Breast epithelium (tissue), 4 donors: ENCODE data around the gene SIM2. TPM values are rescaled to one million over a fixed set of nuclear protein-coding genes. Genes with fewer than 3 reads are reported as not detected.

ENCODE experiments used
- DNase-seq, 2 donors: peaks; one replicate each; pipeline ENCODE4 v3.0.0-alpha.2; 2019; ENCODE audit warnings: low spot score in 2 of 2
- H3K27ac ChIP-seq, 2 donors: fragments of 200-600 bp; sonication (generic) in 1 of 2; one replicate each; pipeline ENCODE4 v1.5.1; 2016 to 2019; ENCODE audit warnings: mild to moderate bottlenecking in 1 of 2
- H3K27me3 ChIP-seq, 2 donors: fragments of 200-600 bp; sonication (generic) in 1 of 2; one replicate each; pipeline versions ENCODE4 v1.5.1 to v1.6.0; 2017 to 2019; ENCODE audit warnings: control low read depth in 1 of 2, mild to moderate bottlenecking in 1 of 2
- H3K36me3 ChIP-seq: fragments of 200-600 bp; one replicate; pipeline ENCODE4 v1.5.1; 2019
- H3K4me1 ChIP-seq, 2 donors: fragments of 200-600 bp; sonication (generic); one replicate each; pipeline ENCODE4 v1.5.1; 2016 to 2019; ENCODE audit warnings: control low read depth in 1 of 2
- H3K4me3 ChIP-seq, 3 donors: fragments of 200-600 bp; sonication (generic); 1 replicate in 2 of 3; 2 replicates in 1 of 3; pipeline ENCODE4 v1.5.1; 2016 to 2019; ENCODE audit warnings: mild to moderate bottlenecking in 3 of 3, moderate library complexity in 2 of 3
- H3K9me3 ChIP-seq, 2 donors: fragments of 200-600 bp; sonication (generic) in 1 of 2; one replicate each; pipeline ENCODE4 v1.5.1; 2016 to 2019; ENCODE audit warnings: control low read depth in 1 of 2
- POLR2A ChIP-seq: fragments of 450-650 bp; IDR thresholded peaks from one replicate; pipeline ENCODE4 v1.6.1; 2016; ENCODE audit warnings: antibody characterized with exemption, mild to moderate bottlenecking, moderate library complexity
- POLR2AphosphoS5 ChIP-seq, 3 donors: sonication (generic); formaldehyde crosslinking; IDR thresholded peaks; one replicate each; pipeline ENCODE4 v1.6.1; 2017; ENCODE audit warnings: antibody characterized with exemption in 3 of 3
- intact Hi-C: fragments of 100-400 bp; cut with DNase I; formaldehyde crosslinking; loops from one replicate; pipeline ENCODE4 v1.15.1; 2023; ENCODE audit warnings: low total_unique reads
- total RNA-seq, 3 donors: library from RNA; depleted of rRNA; stranded (reverse); fragments of >200 nt; gene quantifications; one replicate each; pipeline ENCODE4 v1.1.0, GENCODE V29; 2016
- TF ChIP-seq, protein P1 (sequence below), 3 donors: fragments of 450-650 bp; IDR thresholded peaks; one replicate each; pipeline ENCODE4 v1.5.1; 2016 to 2017; ENCODE audit warnings: antibody characterized with exemption in 3 of 3, mild to moderate bottlenecking in 3 of 3, moderate library complexity in 3 of 3

The SIM2 gene
- total RNA-seq, 3 donors from 2014 or later, result 0.15 to 0.33 (median 0.32) TPM

DNA sequence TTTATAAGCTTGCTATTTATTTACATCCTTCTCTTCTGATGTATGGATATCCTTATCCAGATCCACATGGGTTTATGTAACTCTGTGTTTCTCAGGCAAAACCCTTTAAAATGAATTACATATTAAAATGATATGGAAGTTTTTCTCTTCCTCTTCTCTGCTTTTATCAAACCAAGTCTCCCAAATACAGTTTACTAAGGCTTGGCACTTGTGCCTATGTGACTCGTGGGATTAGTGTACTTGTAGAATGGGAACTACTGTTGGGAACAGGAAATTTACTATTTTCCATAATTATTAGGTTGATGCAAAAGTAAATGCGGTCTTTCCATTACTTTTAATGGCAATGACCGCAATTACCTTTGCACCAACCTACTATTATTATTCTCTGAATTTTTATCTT, 14.8 kb downstream of the SIM2 start:
- TF ChIP-seq POLR2AphosphoS5 (IDR thresholded peaks at IDR 0.05) (no peak), POLR2A (no peak)
- TF ChIP-seq, protein P1, sequence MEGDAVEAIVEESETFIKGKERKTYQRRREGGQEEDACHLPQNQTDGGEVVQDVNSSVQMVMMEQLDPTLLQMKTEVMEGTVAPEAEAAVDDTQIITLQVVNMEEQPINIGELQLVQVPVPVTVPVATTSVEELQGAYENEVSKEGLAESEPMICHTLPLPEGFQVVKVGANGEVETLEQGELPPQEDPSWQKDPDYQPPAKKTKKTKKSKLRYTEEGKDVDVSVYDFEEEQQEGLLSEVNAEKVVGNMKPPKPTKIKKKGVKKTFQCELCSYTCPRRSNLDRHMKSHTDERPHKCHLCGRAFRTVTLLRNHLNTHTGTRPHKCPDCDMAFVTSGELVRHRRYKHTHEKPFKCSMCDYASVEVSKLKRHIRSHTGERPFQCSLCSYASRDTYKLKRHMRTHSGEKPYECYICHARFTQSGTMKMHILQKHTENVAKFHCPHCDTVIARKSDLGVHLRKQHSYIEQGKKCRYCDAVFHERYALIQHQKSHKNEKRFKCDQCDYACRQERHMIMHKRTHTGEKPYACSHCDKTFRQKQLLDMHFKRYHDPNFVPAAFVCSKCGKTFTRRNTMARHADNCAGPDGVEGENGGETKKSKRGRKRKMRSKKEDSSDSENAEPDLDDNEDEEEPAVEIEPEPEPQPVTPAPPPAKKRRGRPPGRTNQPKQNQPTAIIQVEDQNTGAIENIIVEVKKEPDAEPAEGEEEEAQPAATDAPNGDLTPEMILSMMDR (IDR thresholded peaks at IDR 0.05), result no peak
- intact Hi-C loops, result no loop called here
- Histone ChIP-seq H3K4me3 (no peak overlapping the region), H3K9me3 (no peaks in the 10 kb centered on the region), H3K36me3 (no peaks in the 10 kb centered on the region), H3K27me3 (peaks cover 1 to 69% of the 10 kb centered on the region in 2 donors), H3K27ac (no peak overlapping the region), H3K4me1 (peaks cover 2 to 4% of the 10 kb centered on the region in 2 donors)
- no peak for DNase-seq

DNA sequence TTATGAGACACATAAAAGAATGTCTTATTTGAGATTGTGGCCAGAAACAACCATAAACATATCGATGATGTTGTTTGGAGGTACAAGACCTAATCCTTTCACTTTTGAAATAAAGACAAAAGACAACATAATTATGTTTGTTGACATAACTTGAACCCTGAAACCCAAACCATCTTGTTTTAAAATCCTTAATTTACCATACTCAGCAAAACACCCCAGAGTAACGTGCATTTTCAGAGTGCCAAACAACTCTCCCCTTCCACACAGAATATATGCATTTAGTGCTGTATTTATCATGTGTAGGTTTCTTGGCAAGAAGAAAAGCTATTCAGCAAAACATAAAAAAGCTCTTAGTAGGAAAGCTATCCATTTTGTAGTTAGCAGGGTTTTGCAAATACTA, 17.5 kb downstream of the SIM2 start:
- H3K9me3 ChIP-seq, result no peaks in the 10 kb centered on the region
- H3K27ac ChIP-seq, result no peak overlapping the region
- TF ChIP-seq POLR2A, result no peak
- TF ChIP-seq, protein P1 (IDR thresholded peaks at IDR 0.05), result no peak
- TF ChIP-seq POLR2AphosphoS5 (IDR thresholded peaks at IDR 0.05), result no peak
- H3K27me3 ChIP-seq, result peaks cover 0 to 46% of the 10 kb centered on the region in 2 donors
- no peaks in the 10 kb centered on the region for H3K4me1 ChIP-seq
- no peak for DNase-seq
- H3K36me3 ChIP-seq, result no peaks in the 10 kb centered on the region
- intact Hi-C loops, result no loop called here
- H3K4me3 ChIP-seq, result no peak overlapping the region

DNA sequence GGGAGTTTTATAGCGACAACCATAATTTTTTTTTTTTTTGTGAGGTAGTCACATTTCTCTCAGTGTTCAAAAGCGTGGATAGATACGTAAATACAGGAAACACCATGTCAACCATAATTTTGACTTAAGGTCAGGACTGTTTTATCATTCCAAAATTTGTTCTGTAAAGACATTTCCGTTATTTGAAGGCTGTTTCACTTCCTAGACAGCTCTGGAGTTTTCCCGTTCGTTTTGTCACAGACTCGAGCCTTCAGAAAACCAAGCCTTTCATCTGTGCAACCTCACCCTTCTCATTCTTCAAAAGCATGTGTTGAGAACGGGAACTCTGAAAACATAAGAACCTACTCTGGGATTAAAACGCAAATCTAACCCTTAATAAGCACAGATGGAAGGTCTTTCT, 17.9 kb downstream of the SIM2 start:
- peaks cover 0 to 45% of the 10 kb centered on the region in 2 donors for H3K27me3 ChIP-seq
- no peak overlapping the region for H3K27ac ChIP-seq
- H3K4me3 ChIP-seq, result no peak overlapping the region
- TF ChIP-seq POLR2AphosphoS5 (IDR thresholded peaks at IDR 0.05) (no peak), POLR2A (no peak)
- TF ChIP-seq, protein P1 (IDR thresholded peaks at IDR 0.05), result no peak
- intact Hi-C loops, result no loop called here
- no peaks in the 10 kb centered on the region for H3K9me3 ChIP-seq
- no peaks in the 10 kb centered on the region for H3K36me3 ChIP-seq
- no peaks in the 10 kb centered on the region for H3K4me1 ChIP-seq
- DNase-seq, result no peak

DNA sequence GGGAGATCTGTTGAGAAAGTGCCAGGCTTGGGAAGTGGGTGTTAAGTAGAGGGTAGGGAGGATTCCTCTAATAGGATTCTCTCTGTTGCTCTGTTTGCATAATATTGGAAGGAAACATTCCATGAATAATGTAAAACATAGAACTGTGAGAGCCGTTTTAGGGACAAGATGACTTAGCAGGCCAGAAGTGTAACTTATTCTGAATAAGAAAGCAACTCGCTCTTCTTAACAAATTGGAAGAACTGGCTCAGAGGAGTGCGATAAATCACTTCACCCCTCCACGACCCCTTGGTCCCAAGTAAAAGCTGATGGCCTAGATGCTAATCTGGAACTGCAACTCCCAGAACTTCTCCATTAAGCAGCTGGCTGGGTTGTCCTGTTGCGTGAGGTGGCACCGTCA, 19.1 kb downstream of the SIM2 start:
- Histone ChIP-seq H3K4me3 (no peak overlapping the region), H3K36me3 (no peaks in the 10 kb centered on the region), H3K4me1 (no peaks in the 10 kb centered on the region), H3K27me3 (peaks cover 0 to 33% of the 10 kb centered on the region in 2 donors), H3K9me3 (no peaks in the 10 kb centered on the region), H3K27ac (no peak overlapping the region)
- intact Hi-C loops, result no loop called here
- no peak for DNase-seq
- TF ChIP-seq POLR2A, result no peak

DNA sequence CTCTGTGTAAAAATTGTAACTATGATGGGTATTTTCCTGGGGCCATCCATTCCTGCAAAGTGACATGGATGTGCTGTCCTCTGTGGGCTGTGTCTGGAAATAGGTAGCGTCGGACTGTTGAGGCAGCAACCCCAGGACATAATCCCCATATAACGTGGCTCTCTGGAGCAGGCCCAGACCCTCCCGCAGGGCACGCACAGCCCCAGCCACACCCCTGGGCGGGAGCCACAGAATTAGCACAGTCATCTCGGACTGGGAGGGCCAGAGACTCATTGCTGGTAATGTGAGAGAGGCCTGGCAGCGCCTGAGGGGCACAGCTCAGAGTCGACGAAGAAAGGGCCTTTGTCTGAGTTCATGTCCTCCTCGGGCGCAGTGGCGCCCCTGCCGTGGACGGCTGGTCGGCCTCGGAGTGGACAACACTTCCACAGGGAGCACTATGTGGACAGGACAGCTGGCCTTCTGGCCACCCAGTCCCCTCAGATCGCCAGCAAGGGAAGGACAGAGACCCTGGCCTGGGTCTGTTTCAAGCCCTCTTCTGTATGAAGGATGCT, 20.1 kb downstream of the SIM2 start:
- Histone ChIP-seq H3K27me3 (peaks cover 0 to 27% of the 10 kb centered on the region in 2 donors), H3K9me3 (no peaks in the 10 kb centered on the region), H3K36me3 (no peaks in the 10 kb centered on the region), H3K4me1 (no peaks in the 10 kb centered on the region), H3K27ac (peak overlapping the region; percentile 48 to 49), H3K4me3 (peak overlapping the region in 2 of 3 donors; percentile 12 to 41)
- intact Hi-C loops, result no loop called here
- DNase-seq, result peak in 1 of 2 donors; percentile 38
- TF ChIP-seq POLR2AphosphoS5 (IDR thresholded peaks at IDR 0.05) (no peak), POLR2A (no peak)
- TF ChIP-seq, protein P1 (IDR thresholded peaks at IDR 0.05), result no peak

DNA sequence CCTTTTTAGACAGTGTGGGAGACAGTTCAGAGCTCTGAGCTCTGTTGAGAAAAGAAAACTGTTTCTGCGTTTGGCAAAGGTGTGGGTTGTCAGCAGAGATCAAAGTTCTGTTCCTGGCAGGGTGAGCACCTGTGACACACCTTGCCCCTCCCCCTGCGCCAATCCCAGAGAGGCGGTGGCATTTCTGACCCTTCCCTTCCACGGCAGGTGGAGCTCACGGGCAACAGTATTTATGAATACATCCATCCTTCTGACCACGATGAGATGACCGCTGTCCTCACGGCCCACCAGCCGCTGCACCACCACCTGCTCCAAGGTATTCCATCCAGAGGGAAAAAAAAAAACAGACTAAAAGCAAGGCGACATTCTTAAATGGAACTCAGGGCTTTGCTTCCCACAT, 20.7 kb downstream of the SIM2 start:
- Histone ChIP-seq H3K9me3 (no peaks in the 10 kb centered on the region), H3K36me3 (no peaks in the 10 kb centered on the region), H3K27ac (peak overlapping the region; percentile 48 to 49), H3K4me3 (peak overlapping the region in 1 of 3 donors; percentile 41), H3K4me1 (no peaks in the 10 kb centered on the region), H3K27me3 (peaks cover 0 to 24% of the 10 kb centered on the region in 2 donors)
- DNase-seq, result peak in 1 of 2 donors; percentile 24
- intact Hi-C loops, result no loop called here
- TF ChIP-seq, protein P1 (IDR thresholded peaks at IDR 0.05), result no peak
- TF ChIP-seq POLR2AphosphoS5 (IDR thresholded peaks at IDR 0.05), result no peak
- TF ChIP-seq POLR2A, result no peak
